Dendritic cell treated with granulocyte-macrophage colony-stimulating factor and Interleukin-4, amounts not matched to agents 40 ng/mL and 50 ng/mL, for 4 days (primary cell): ENCODE data around the gene SLU7.
"Not testable (repeated sequence)": the region's sequence is repeated elsewhere in the genome, so short reads cannot be mapped to it uniquely, and the experiment has no call there.

Experiments used
- H3K27ac Mint-ChIP-seq: one replicate; pipeline ENCODE4 v1.8.0; 2022; ENCODE audit warnings: mild to moderate bottlenecking, mixed read lengths
- H3K27me3 Mint-ChIP-seq: one replicate; pipeline ENCODE4 v1.8.0; 2022; ENCODE audit warnings: mild to moderate bottlenecking, mixed read lengths
- H3K36me3 Mint-ChIP-seq: one replicate; pipeline ENCODE4 v1.8.0; 2022; ENCODE audit warnings: low read depth, mixed read lengths
- H3K4me1 Mint-ChIP-seq: one replicate; pipeline ENCODE4 v1.8.0; 2022; ENCODE audit warnings: low read depth, mixed read lengths
- H3K4me3 Mint-ChIP-seq: one replicate; pipeline ENCODE4 v1.8.0; 2022; ENCODE audit warnings: mild to moderate bottlenecking, moderate library complexity, mixed read lengths
- H3K9me3 Mint-ChIP-seq: one replicate; pipeline ENCODE4 v1.8.0; 2022; ENCODE audit warnings: mixed read lengths
- intact Hi-C: fragments of 100-400 bp; cut with micrococcal nuclease; formaldehyde crosslinking; loops from one replicate; pipeline ENCODE4 v1.15.0; 2022

Gene SLU7

GRCh38 chr5:160442824-160443431 is 24.0 kb upstream of the SLU7 start:
- no peaks in the 10 kb centered on the region for H3K36me3 Mint-ChIP-seq
- no peak overlapping the region for H3K4me3 Mint-ChIP-seq
- H3K4me1 Mint-ChIP-seq, result peaks cover 47% of the 10 kb centered on the region
- H3K9me3 Mint-ChIP-seq, result no peaks in the 10 kb centered on the region
- H3K27me3 Mint-ChIP-seq, result no peaks in the 10 kb centered on the region
- intact Hi-C loops, result no loop called here
- peak overlapping the region; percentile 10 for H3K27ac Mint-ChIP-seq

DNA sequence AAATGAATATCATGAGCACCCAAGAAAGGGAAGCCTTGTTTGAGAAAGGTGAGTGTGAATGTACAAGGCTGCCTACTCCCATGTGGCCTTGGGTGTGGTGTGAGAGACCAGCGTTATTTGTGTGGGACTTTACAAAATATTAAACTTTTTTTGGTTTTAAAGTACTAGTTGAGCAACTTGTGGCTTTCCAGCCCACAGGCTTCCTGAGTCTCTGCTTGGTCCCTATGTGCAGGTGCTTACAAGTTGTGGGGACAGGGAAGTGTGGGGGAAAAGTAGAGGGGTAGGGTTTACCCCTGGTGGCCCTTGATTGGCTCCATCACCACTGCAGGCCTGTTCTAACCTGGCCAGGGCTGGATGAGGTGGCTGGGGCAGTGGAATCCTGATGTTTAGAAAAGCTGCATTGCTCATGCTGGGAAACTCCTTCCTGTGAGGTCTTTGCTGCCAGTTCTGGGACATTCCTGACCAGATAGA is 22.5 kb upstream of the SLU7 start:
- no peaks in the 10 kb centered on the region for H3K36me3 Mint-ChIP-seq
- H3K9me3 Mint-ChIP-seq, result no peaks in the 10 kb centered on the region
- H3K27me3 Mint-ChIP-seq, result no peaks in the 10 kb centered on the region
- H3K27ac Mint-ChIP-seq, result no peak overlapping the region
- peaks cover 56% of the 10 kb centered on the region for H3K4me1 Mint-ChIP-seq
- H3K4me3 Mint-ChIP-seq, result no peak overlapping the region
- intact Hi-C loops, result no loop called here

- peak overlapping the region; percentile 77 for H3K27ac Mint-ChIP-seq
- peak overlapping the region; percentile 75 for H3K4me3 Mint-ChIP-seq
- peaks cover 58% of the 10 kb centered on the region for H3K4me1 Mint-ChIP-seq
- no peaks in the 10 kb centered on the region for H3K9me3 Mint-ChIP-seq
- H3K27me3 Mint-ChIP-seq, result no peaks in the 10 kb centered on the region
- H3K36me3 Mint-ChIP-seq, result no peaks in the 10 kb centered on the region
- intact Hi-C loops, result loop anchor here (2.0 to 10.0 kb wide), 3 partner anchors 28 to 396 kb away; no protein-coding TSS in a partner anchor
Measured at GRCh38 chr5:160439205-160439600, 20.3 kb upstream of the SLU7 start.

- no peaks in the 10 kb centered on the region for H3K27me3 Mint-ChIP-seq
- peak overlapping the region; percentile 75 for H3K4me3 Mint-ChIP-seq
- H3K4me1 Mint-ChIP-seq, result peaks cover 58% of the 10 kb centered on the region
- H3K36me3 Mint-ChIP-seq, result no peaks in the 10 kb centered on the region
- H3K9me3 Mint-ChIP-seq, result no peaks in the 10 kb centered on the region
- intact Hi-C loops, result loop anchor here (1.0 to 10.0 kb wide), 4 partner anchors 28 to 396 kb away; no protein-coding TSS in a partner anchor
- H3K27ac Mint-ChIP-seq, result peak overlapping the region; percentile 77
Measured at GRCh38 chr5:160438316-160439204, 19.7 kb upstream of the SLU7 start.

- Mint-ChIP-seq H3K9me3 (no peaks in the 10 kb centered on the region), H3K27me3 (no peaks in the 10 kb centered on the region), H3K27ac (no peak overlapping the region), H3K4me3 (no peak overlapping the region), H3K4me1 (peaks cover 51% of the 10 kb centered on the region), H3K36me3 (no peaks in the 10 kb centered on the region)
- intact Hi-C loops, result loop anchor here (10.0 kb wide), 2 partner anchors 208 to 398 kb away; no protein-coding TSS in a partner anchor
Measured at GRCh38 chr5:160437271-160437670, 18.4 kb upstream of the SLU7 start.

DNA sequence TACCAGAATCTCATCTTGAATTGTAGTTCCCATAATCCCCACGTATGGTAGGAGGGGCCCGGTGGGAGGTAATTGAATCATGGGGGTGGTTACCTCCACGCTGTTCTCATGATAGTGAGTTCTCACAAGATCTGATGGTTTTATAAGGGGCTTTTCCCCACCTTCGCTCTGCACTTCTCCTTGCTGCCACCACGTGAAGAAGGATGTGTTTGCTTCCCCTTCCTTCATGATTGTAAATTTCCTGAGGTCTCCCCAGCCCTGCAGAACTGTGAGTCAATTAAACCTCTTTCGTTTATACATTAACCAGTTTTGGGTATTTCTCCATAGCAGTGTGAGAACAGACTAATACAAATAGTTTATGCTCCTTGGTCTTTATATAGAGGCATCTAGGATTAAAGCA is 17.8 kb upstream of the SLU7 start:
- intact Hi-C loops, result loop anchor here (10.0 kb wide), 2 partner anchors 208 to 398 kb away; no protein-coding TSS in a partner anchor
- H3K4me1 Mint-ChIP-seq, result peaks cover 45% of the 10 kb centered on the region
- not testable (repeated sequence) for H3K27ac Mint-ChIP-seq, H3K27me3 Mint-ChIP-seq, H3K36me3 Mint-ChIP-seq, H3K4me3 Mint-ChIP-seq, H3K9me3 Mint-ChIP-seq

- H3K9me3 Mint-ChIP-seq, result no peaks in the 10 kb centered on the region
- H3K36me3 Mint-ChIP-seq, result no peaks in the 10 kb centered on the region
- H3K4me3 Mint-ChIP-seq, result no peak overlapping the region
- peak overlapping the region; percentile 5 for H3K27ac Mint-ChIP-seq
- H3K27me3 Mint-ChIP-seq, result no peaks in the 10 kb centered on the region
- intact Hi-C loops, result loop anchor here (10.0 kb wide), 2 partner anchors 209 to 399 kb away; no protein-coding TSS in a partner anchor
- H3K4me1 Mint-ChIP-seq, result peaks cover 39% of the 10 kb centered on the region
Measured at GRCh38 chr5:160436017-160436416, 17.1 kb upstream of the SLU7 start.

DNA sequence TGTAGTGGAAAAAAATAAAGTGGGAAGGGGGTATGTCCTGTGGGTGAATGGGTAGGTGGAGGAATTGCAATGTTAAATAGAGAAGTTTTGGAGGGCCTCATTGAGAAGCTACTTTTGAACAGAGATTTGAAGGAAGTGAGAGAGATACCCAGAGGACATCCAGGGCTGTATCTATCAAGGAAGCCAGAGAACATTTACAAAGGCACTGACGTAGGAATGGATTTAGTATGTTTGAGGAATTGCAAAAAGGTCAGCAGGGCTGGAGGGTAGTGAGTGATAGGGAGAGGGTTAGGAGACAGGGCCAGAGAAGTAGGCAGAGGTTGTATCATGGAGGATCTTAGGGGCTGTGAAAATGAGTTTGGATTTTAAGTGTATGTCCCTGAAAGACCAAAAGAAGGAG is 16.7 kb upstream of the SLU7 start:
- Mint-ChIP-seq H3K4me1 (peaks cover 34% of the 10 kb centered on the region), H3K36me3 (no peaks in the 10 kb centered on the region), H3K4me3 (no peak overlapping the region), H3K27ac (peak overlapping the region; percentile 5), H3K27me3 (no peaks in the 10 kb centered on the region), H3K9me3 (no peaks in the 10 kb centered on the region)
- intact Hi-C loops, result loop anchor here (10.0 kb wide), 2 partner anchors 209 to 399 kb away; no protein-coding TSS in a partner anchor

DNA sequence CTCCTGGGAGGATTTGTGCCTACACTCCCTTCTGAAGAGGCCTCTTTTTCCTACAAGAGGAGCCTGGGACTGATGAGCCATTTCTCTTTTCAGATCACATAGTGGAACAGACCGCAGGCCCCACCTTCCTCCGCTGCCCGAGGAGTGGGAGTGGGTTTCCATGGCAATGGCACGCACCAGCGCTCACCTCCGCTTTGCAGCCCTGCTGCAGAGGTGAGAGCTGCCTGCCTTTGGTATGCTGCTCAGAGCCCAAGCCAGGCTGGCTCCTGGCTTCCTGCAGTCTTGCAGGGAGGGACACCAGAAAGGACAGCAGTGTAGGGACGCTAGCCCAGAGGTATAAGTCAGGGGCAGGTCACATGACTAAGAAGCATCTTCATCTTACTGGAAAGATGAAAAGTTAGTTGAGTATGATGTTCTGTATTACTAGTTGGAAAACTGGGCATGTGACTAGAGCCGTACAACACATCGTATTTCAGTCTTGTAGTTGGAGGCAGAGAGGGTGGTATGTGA is 15.2 kb upstream of the SLU7 start:
- no peak overlapping the region for H3K4me3 Mint-ChIP-seq
- intact Hi-C loops, result loop anchor here (10.0 kb wide), 2 partner anchors 211 to 401 kb away; no protein-coding TSS in a partner anchor
- H3K27me3 Mint-ChIP-seq, result no peaks in the 10 kb centered on the region
- no peak overlapping the region for H3K27ac Mint-ChIP-seq
- peaks cover 28% of the 10 kb centered on the region for H3K4me1 Mint-ChIP-seq
- H3K9me3 Mint-ChIP-seq, result no peaks in the 10 kb centered on the region
- H3K36me3 Mint-ChIP-seq, result no peaks in the 10 kb centered on the region

DNA sequence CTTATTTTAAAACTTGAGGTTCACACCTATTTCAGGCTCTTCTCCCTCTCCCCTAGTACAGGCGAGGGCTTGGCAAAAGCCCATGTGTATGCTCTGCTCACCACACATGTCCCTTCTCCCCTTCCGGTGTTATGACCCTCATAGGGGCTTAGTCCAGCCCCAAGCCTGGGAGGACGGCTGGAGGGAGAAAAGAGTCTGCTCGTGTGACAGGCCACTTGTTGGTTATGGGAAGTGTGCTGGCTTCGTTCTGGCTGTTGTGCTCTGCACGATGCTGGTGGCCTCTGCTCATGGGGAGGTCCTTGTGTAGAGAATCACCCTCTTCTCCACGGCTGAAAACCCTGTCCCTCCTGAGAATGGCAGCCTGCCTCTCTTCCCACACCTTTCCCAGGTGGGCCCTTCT is 13.9 kb upstream of the SLU7 start:
- Mint-ChIP-seq H3K9me3 (no peaks in the 10 kb centered on the region), H3K4me1 (peaks cover 21% of the 10 kb centered on the region), H3K27ac (no peak overlapping the region), H3K27me3 (no peaks in the 10 kb centered on the region), H3K36me3 (no peaks in the 10 kb centered on the region), H3K4me3 (no peak overlapping the region)
- intact Hi-C loops, result loop anchor here (10.0 kb wide), 2 partner anchors 212 to 402 kb away; no protein-coding TSS in a partner anchor

GRCh38 chr5:160432196-160432595 is 13.3 kb upstream of the SLU7 start:
- Mint-ChIP-seq H3K9me3 (no peaks in the 10 kb centered on the region), H3K4me3 (no peak overlapping the region), H3K4me1 (peaks cover 21% of the 10 kb centered on the region), H3K27me3 (no peaks in the 10 kb centered on the region), H3K36me3 (no peaks in the 10 kb centered on the region), H3K27ac (no peak overlapping the region)
- intact Hi-C loops, result loop anchor here (10.0 kb wide), 2 partner anchors 213 to 403 kb away; no protein-coding TSS in a partner anchor

GRCh38 chr5:160427607-160428006 is 8.7 kb upstream of the SLU7 start:
- no peak overlapping the region for H3K27ac Mint-ChIP-seq
- H3K36me3 Mint-ChIP-seq, result no peaks in the 10 kb centered on the region
- H3K4me1 Mint-ChIP-seq, result peaks cover 5% of the 10 kb centered on the region
- H3K9me3 Mint-ChIP-seq, result no peaks in the 10 kb centered on the region
- intact Hi-C loops, result loop anchor here (10.0 kb wide), 1 partner anchor 277 kb away; no protein-coding TSS in a partner anchor
- H3K27me3 Mint-ChIP-seq, result no peaks in the 10 kb centered on the region
- H3K4me3 Mint-ChIP-seq, result no peak overlapping the region

GRCh38 chr5:160423099-160423498 is 4.2 kb upstream of the SLU7 start:
- intact Hi-C loops, result loop anchor here (10.0 kb wide), 1 partner anchor 282 kb away; no protein-coding TSS in a partner anchor
- H3K27me3 Mint-ChIP-seq, result no peaks in the 10 kb centered on the region
- no peak overlapping the region for H3K27ac Mint-ChIP-seq
- no peaks in the 10 kb centered on the region for H3K9me3 Mint-ChIP-seq
- H3K36me3 Mint-ChIP-seq, result peaks cover 16% of the 10 kb centered on the region
- peaks cover 30% of the 10 kb centered on the region for H3K4me1 Mint-ChIP-seq
- H3K4me3 Mint-ChIP-seq, result no peak overlapping the region
